ENCODE data around the gene MMP24. TPM values are rescaled to one million over a fixed set of nuclear protein-coding genes. Genes with fewer than 3 reads are reported as not detected.

Gene MMP24
- total RNA-seq, 4 donors from 2014 or later, result 0.16 to 7.2 (median 5.6) TPM

GRCh38 chr20:35326021-35326739, 99.7 kb downstream of the MMP24 start:
- no peak for TF ChIP-seq CTCF (IDR thresholded peaks at IDR 0.05)
- ATAC-seq (ENCODE audit: low FRiP score) (peak; percentile 77), DNase-seq (ENCODE audit: low spot score) (no peak)

Small RNAs within 50 kb of the gene (small RNA-seq; reads per million reads assigned to genes)
- not detected for gene MT1P3
- not detected for gene RNA5SP483

Other genes with a start within 250 kb of the MMP24 start
- gene TRPC4AP, start 133.9 kb upstream of the MMP24 start, total RNA-seq, result 10 to 100 TPM; 59.3 to 87.0 (median 70.1) TPM
- gene EDEM2, start 79.4 kb upstream of the MMP24 start, total RNA-seq, result 10 to 100 TPM; 21.1 to 37.4 (median 26.8) TPM
- gene PROCR, start 54.6 kb upstream of the MMP24 start, total RNA-seq, result 100 to 1,000 TPM; 124 to 266 (median 151) TPM
- gene MMP24OS, start 51.4 kb downstream of the MMP24 start, total RNA-seq, result 10 to 100 TPM; 12.8 to 35.6 (median 23.7) TPM
- gene EIF6, start 58.1 kb downstream of the MMP24 start, total RNA-seq, result 10 to 100 TPM; 63.7 to 89.4 (median 85.2) TPM
- gene FAM83C, start 65.7 kb downstream of the MMP24 start, total RNA-seq, result under 1 TPM in 1 of 4 donors, not detected in 3; 0.09 TPM
- 10 to 100 TPM; 28.4 to 44.0 (median 32.3) TPM for gene UQCC1, start 185.3 kb downstream of the MMP24 start, total RNA-seq
- 1 to 10 TPM in 3 of 4 donors, under 1 TPM in 1; 0.47 to 2.6 (median 1.8) TPM for gene GDF5, start 211.5 kb downstream of the MMP24 start, total RNA-seq
- gene CEP250, start 228.9 kb downstream of the MMP24 start, total RNA-seq, result 10 to 100 TPM; 14.6 to 25.4 (median 16.2) TPM